Hindlimb muscle (tissue), 1 donor: ENCODE data around the gene KIAA2012. TPM values are rescaled to one million over a fixed set of nuclear protein-coding genes. Genes with fewer than 3 reads are reported as not detected.
"Not testable (repeated sequence)": the region's sequence is repeated elsewhere in the genome, so short reads cannot be mapped to it uniquely, and the experiment has no call there.

Source experiments
- DNase-seq: peaks from one replicate; pipeline ENCODE4 v3.0.0-alpha.2; 2013
- polyA plus RNA-seq: library from polyadenylated mRNA; unstranded; fragments of 120-200 nt; gene quantifications from one replicate; pipeline ENCODE4 v1.2.1, GENCODE V29; 2013; ENCODE audit not compliant: insufficient read length

The KIAA2012 gene
- polyA plus RNA-seq, 1 donor, result 0.19 TPM

- DNase-seq, result no peak
These were observed 128.4 kb downstream of the KIAA2012 start for GRCh38 chr2:202201220-202202160.

GRCh38 chr2:202203348-202203747 lies 130.3 kb downstream of the KIAA2012 start:
- DNase-seq, result no peak

- no peak for DNase-seq
These were observed 131.8 kb downstream of the KIAA2012 start for GRCh38 chr2:202204855-202205254.

GRCh38 chr2:202208526-202208925 lies 135.5 kb downstream of the KIAA2012 start:
- DNase-seq, result no peak

GRCh38 chr2:202215179-202215578 lies 142.1 kb downstream of the KIAA2012 start:
- no peak for DNase-seq

GRCh38 chr2:202221873-202222272 lies 148.8 kb downstream of the KIAA2012 start:
- no peak for DNase-seq

GRCh38 chr2:202237787-202238233 lies 164.8 kb downstream of the KIAA2012 start:
- peak; percentile 41 for DNase-seq

- peak; percentile 95 for DNase-seq
These were observed 165.5 kb downstream of the KIAA2012 start, which contains the start of gene SUMO1 for GRCh38 chr2:202238234-202239197. Gene SUMO1 (minus strand): TSS chr2:202238597. CDS start chr2:202238451, 146 bp downstream.

GRCh38 chr2:202247710-202248109 lies 174.7 kb downstream of the KIAA2012 start:
- not testable (repeated sequence) for DNase-seq

GRCh38 chr2:202249521-202250253 lies 176.6 kb downstream of the KIAA2012 start:
- no peak for DNase-seq

GRCh38 chr2:202251494-202251893 lies 178.4 kb downstream of the KIAA2012 start:
- DNase-seq, result no peak

Other genes with a start within 250 kb of the KIAA2012 start
- gene FZD7, start 39.4 kb upstream of the KIAA2012 start, polyA plus RNA-seq, result 27.5 TPM
- 93.1 TPM for gene SUMO1, start 165.3 kb downstream of the KIAA2012 start, polyA plus RNA-seq
- 58.7 TPM for gene NOP58, start 192.5 kb downstream of the KIAA2012 start, polyA plus RNA-seq